Smooth muscle cell (in vitro differentiated cells): ENCODE results near the gene TSEN34. TPM values are rescaled to one million over a fixed set of nuclear protein-coding genes. Genes with fewer than 3 reads are reported as not detected.
"Not testable (repeated sequence)": the region's sequence is repeated elsewhere in the genome, so short reads cannot be mapped to it uniquely, and the experiment has no call there.

Experiments used
- DNase-seq: peaks from one replicate; lab custom pipeline; 2025; ENCODE audit not compliant: unreplicated experiment; lab: John Stamatoyannopoulos, UW
- H2AFZ ChIP-seq: fragments of 200-600 bp; sonication (generic); 2 replicates; pipeline ENCODE4 v1.6.0; 2016; ENCODE audit warnings: antibody characterized with exemption, low read depth, mild to moderate bottlenecking
- H3F3A ChIP-seq: fragments of 200-600 bp; sonication (generic); 2 replicates; pipeline ENCODE4 v1.6.0; 2017; ENCODE audit warnings: antibody characterized with exemption, low read depth
- H3K27ac ChIP-seq: fragments of 200-600 bp; sonication (generic); 2 replicates; pipeline ENCODE4 v1.5.1; 2016; ENCODE audit warnings: low read depth, mild to moderate bottlenecking
- H3K27me3 ChIP-seq: fragments of 200-600 bp; sonication (generic); 2 replicates; pipeline ENCODE4 v1.6.1; 2016; ENCODE audit warnings: low read depth, mild to moderate bottlenecking
- H3K36me3 ChIP-seq: fragments of 200-600 bp; sonication (generic); 2 replicates; pipeline ENCODE4 v1.5.1; 2016; ENCODE audit warnings: low read depth
- H3K4me1 ChIP-seq: fragments of 200-600 bp; sonication (generic); 2 replicates; pipeline ENCODE4 v1.5.1; 2016; ENCODE audit warnings: low read depth
- H3K4me2 ChIP-seq: fragments of 200-600 bp; sonication (generic); 2 replicates; pipeline ENCODE4 v1.6.0; 2016; ENCODE audit warnings: mild to moderate bottlenecking
- H3K4me3 ChIP-seq: fragments of 200-600 bp; sonication (generic); 2 replicates; pipeline ENCODE4 v1.5.1; 2016; ENCODE audit warnings: mild to moderate bottlenecking
- H3K79me2 ChIP-seq: fragments of 200-600 bp; sonication (generic); 2 replicates; pipeline ENCODE4 v1.6.0; 2016; ENCODE audit warnings: low read depth, mild to moderate bottlenecking
- H3K9ac ChIP-seq: fragments of 200-600 bp; sonication (generic); 2 replicates; pipeline ENCODE4 v1.6.0; 2016; ENCODE audit warnings: low read depth
- H3K9me3 ChIP-seq: fragments of 200-600 bp; sonication (generic); replicated peaks from 2 replicates; pipeline ENCODE4 v1.5.1; 2016; ENCODE audit warnings: low read depth
- H4K20me1 ChIP-seq: fragments of 200-600 bp; sonication (generic); 2 replicates; pipeline ENCODE4 v1.6.0; 2016; ENCODE audit warnings: low read depth
- CTCF ChIP-seq: fragments of 200-600 bp; sonication (generic); IDR thresholded peaks from 2 replicates; pipeline ENCODE4 v1.5.1; 2017; ENCODE audit warnings: borderline replicate concordance, mild to moderate bottlenecking, antibody characterized with exemption; ENCODE audit not compliant: insufficient read depth, poor library complexity, severe bottlenecking
- WGBS: methylation state at CpG from one replicate; pipeline ENCODE4 v1.1.7; 2016; ENCODE audit warnings: low lambda C conversion rate; 5-methylcytosine and 5-hydroxymethylcytosine counted together
- polyA plus RNA-seq: library from polyadenylated mRNA; unstranded; fragments of >200 nt; fragmentation: Nextera tagmentation; extraction: Ambion mirVana; gene quantifications from 2 replicates; pipeline ENCODE4 v1.2.1, GENCODE V29; 2016
- total RNA-seq: library from RNA; depleted of rRNA; stranded (reverse); fragments of >200 nt; gene quantifications from 2 replicates; pipeline ENCODE4 v1.2.3, GENCODE V29; 2014

Gene TSEN34
- total and polyA plus RNA-seq, 2 experiments from 2014 or later: 45.8 to 79.5 TPM

GRCh38 chr19:54193011-54193410 is 1.9 kb downstream of the TSEN34 start:
- DNase-seq: no peak
- WGBS: 97% methylated on average over 11 of the region's 11 CpGs
- Histone ChIP-seq H3F3A (peaks cover 11% of the 10 kb centered on the region), H3K79me2 (peaks cover 25% of the 10 kb centered on the region), H3K27me3 (no peaks in the 10 kb centered on the region), H3K4me3 (no peak overlapping the region), H3K27ac (no peak overlapping the region), H3K36me3 (no peaks in the 10 kb centered on the region), H3K9ac (no peak overlapping the region), H3K4me1 (peaks cover 5% of the 10 kb centered on the region), H3K9me3 (no peaks in the 10 kb centered on the region), H3K4me2 (no peak overlapping the region), H4K20me1 (peaks cover 4% of the 10 kb centered on the region), H2AFZ (no peak overlapping the region)
- TF ChIP-seq CTCF: no peak

GRCh38 chr19:54194463-54194862 is 3.4 kb downstream of the TSEN34 start:
- not testable (repeated sequence) for H3K9ac ChIP-seq, H3K9me3 ChIP-seq
- WGBS: 97% methylated on average over 12 of the region's 12 CpGs

GRCh38 chr19:54196536-54196935 is 5.4 kb downstream of the TSEN34 start:
- 96% methylated on average over 7 of the region's 7 CpGs for WGBS

More at GRCh38 chr19:54194463-54194862, 3.4 kb downstream of the TSEN34 start:
- peaks cover 18% of the 10 kb centered on the region for H3K79me2 ChIP-seq
- peaks cover 16% of the 10 kb centered on the region for H3F3A ChIP-seq
- H3K27ac ChIP-seq, H4K20me1 ChIP-seq, H3K4me3 ChIP-seq, H3K4me2 ChIP-seq, DNase-seq, H3K4me1 ChIP-seq, H2AFZ ChIP-seq, H3K27me3 ChIP-seq, H3K36me3 ChIP-seq: not testable (repeated sequence)

GRCh38 chr19:54197121-54197520 is 6.0 kb downstream of the TSEN34 start:
- H3K27me3 ChIP-seq: no peaks in the 10 kb centered on the region
- no peak for TF ChIP-seq CTCF
- H3K36me3 ChIP-seq: no peaks in the 10 kb centered on the region
- peaks cover 32% of the 10 kb centered on the region for H3K79me2 ChIP-seq
- H3K4me1 ChIP-seq: peaks cover 9% of the 10 kb centered on the region
- H4K20me1 ChIP-seq: peaks cover 11% of the 10 kb centered on the region
- H3K27ac ChIP-seq: no peak overlapping the region
- H3K9me3 ChIP-seq: no peaks in the 10 kb centered on the region
- no peak overlapping the region for H3K9ac ChIP-seq
- H3F3A ChIP-seq: peaks cover 22% of the 10 kb centered on the region
- no peak overlapping the region for H3K4me3 ChIP-seq
- no peak overlapping the region for H2AFZ ChIP-seq
- 87% methylated on average over 3 of the region's 3 CpGs for WGBS
- no peak for DNase-seq
- H3K4me2 ChIP-seq: no peak overlapping the region

More at GRCh38 chr19:54196536-54196935, 5.4 kb downstream of the TSEN34 start:
- Histone ChIP-seq H3K4me2 (no peak overlapping the region), H3K79me2 (peaks cover 26% of the 10 kb centered on the region), H3K36me3 (no peaks in the 10 kb centered on the region), H2AFZ (no peak overlapping the region), H3K9me3 (no peaks in the 10 kb centered on the region), H3F3A (peaks cover 18% of the 10 kb centered on the region), H4K20me1 (peaks cover 6% of the 10 kb centered on the region), H3K27me3 (no peaks in the 10 kb centered on the region), H3K4me3 (no peak overlapping the region), H3K9ac (no peak overlapping the region), H3K27ac (no peak overlapping the region), H3K4me1 (peaks cover 3% of the 10 kb centered on the region)
- no peak for DNase-seq
- TF ChIP-seq CTCF: no peak
